Fibroblast of mammary gland (primary cell): ENCODE data around the gene LCN1.

Experiments used
- DNase-seq: peaks from one replicate; pipeline ENCODE4 v3.0.0-alpha.2; 2010; ENCODE audit warnings: low read depth
- H3K4me3 ChIP-seq: 2 replicates; pipeline ENCODE4 v1.5.1; 2011; ENCODE audit warnings: low read depth, mild to moderate bottlenecking, low read length, moderate library complexity; ENCODE audit not compliant: control insufficient read depth
- TF ChIP-seq, protein P1 (sequence below): conservative IDR thresholded peaks from 2 replicates; pipeline ENCODE4 v1.5.1; 2011; ENCODE audit warnings: low read depth, low read length, inconsistent platforms; ENCODE audit not compliant: control insufficient read depth, insufficient read depth

The LCN1 gene

DNA sequence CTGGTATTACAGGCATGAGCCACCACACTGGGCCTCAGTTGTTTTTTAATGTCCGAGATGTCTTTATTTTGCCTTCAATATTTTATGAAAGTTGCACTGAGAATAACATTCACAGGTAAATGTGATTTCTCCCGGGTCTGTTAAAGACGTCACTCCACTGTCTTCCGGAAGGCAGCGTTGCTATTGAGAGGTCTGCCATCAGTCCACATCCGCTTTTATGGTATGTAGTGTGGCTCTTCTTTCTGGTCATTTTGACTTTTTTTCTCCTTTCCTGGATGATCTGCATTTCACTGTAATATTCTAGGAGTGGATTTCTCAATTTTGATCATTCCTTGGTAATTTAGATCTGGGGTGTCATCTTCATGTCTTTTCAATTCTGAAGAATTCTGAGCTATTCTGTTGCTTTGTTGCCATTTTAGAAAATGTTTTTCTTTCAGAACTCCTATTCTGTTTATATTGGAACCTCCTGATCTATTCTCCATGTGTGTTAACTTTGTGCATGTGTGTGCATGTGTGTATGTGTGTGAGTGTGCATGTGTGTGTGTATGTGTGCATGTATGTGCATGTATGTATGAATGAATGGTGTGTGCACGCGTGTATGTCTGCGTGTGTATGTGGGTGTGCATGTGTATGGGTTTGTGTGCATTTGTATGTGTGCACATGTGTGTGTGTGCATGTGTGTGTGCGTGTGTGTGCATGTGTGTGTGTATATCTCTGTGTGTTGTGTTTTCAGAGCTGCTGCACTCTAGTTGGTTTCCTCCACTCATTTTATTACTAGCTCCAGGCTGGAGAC, 1.9 kb upstream of the LCN1 start:
- TF ChIP-seq, protein P1, sequence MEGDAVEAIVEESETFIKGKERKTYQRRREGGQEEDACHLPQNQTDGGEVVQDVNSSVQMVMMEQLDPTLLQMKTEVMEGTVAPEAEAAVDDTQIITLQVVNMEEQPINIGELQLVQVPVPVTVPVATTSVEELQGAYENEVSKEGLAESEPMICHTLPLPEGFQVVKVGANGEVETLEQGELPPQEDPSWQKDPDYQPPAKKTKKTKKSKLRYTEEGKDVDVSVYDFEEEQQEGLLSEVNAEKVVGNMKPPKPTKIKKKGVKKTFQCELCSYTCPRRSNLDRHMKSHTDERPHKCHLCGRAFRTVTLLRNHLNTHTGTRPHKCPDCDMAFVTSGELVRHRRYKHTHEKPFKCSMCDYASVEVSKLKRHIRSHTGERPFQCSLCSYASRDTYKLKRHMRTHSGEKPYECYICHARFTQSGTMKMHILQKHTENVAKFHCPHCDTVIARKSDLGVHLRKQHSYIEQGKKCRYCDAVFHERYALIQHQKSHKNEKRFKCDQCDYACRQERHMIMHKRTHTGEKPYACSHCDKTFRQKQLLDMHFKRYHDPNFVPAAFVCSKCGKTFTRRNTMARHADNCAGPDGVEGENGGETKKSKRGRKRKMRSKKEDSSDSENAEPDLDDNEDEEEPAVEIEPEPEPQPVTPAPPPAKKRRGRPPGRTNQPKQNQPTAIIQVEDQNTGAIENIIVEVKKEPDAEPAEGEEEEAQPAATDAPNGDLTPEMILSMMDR, result no peak
- no peak for DNase-seq
- no peak overlapping the region for H3K4me3 ChIP-seq

DNA sequence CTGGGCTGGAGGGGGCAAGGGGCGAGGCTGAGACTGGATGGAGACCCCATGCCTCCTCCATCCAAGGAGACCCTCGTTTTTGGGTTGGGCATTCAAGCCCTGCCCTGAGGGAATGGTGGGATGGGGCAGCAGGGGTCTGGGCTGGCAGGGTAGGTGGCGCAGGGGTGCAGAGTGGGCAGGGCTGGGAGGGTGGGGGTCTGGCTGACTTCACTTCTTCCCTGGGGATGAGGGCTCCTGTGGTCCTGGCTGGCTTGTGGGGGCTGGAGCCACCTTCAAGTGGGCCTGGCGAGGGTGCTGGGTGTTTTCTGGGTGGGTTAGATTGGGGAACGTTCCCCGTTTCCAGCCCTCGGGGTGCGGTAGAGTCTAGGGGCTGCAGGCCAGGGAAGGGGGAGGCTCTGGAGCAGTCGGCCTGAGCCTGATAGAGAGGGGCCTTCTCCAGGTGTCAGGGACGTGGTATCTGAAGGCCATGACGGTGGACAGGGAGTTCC, 412 bp downstream of the LCN1 start:
- TF ChIP-seq, protein P1, result no peak
- H3K4me3 ChIP-seq, result no peak overlapping the region
- no peak for DNase-seq

DNA sequence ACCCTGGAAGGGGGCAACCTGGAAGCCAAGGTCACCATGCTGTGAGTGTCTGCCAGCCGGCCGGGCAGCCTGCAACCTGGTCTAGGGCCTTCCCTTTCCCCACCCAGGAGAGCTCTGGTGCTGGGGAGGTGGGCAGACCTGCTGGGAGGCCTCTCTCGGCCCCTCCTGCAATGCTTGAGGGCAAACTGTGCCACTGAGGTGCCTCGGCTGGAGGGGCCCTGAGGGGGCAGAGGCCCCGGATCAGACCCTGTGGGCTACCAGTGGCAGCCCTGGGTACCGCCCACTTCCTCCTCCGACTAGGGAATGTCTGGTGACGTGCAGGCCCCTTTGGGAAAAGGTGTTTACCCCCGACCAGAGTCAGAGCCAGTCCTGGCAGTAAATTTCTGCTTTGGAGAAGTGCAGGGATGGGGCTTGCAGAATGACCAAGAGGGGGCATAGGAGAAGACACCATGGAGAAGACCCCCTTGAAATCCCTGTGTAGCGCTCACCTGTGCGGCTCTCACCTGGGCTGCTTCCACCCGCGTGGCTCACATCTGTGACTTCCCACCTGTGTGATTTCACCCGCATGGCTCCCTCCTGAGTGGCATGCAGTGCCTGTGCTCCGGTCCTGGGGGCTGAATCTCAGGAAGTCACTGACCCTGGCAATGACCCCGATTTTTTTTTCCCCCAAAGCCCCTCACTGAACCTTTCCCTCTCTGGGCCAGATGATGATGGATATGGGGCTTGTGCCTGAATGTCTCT, 1.1 kb downstream of the LCN1 start:
- DNase-seq, result no peak
- no peak overlapping the region for H3K4me3 ChIP-seq
- TF ChIP-seq, protein P1, result no peak

DNA sequence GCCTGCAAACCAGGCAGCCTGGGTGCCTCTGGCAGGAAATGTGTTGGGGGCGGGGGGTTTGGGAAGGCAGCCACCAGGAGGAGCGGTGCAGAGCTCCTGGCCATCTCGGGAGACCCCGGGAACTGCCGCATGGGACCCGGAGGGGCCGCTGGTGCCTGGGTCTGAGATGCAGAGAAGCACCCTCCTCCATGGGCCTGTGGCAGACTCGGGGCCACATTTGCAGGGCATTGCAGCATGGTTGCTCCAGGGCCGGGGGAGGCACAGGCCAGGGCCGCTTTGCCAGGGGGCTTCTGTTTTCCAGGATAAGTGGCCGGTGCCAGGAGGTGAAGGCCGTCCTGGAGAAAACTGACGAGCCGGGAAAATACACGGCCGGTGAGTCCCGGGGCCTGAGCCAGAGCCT, 1.7 kb downstream of the LCN1 start:
- DNase-seq, result no peak
- TF ChIP-seq, protein P1, result no peak
- H3K4me3 ChIP-seq, result no peak overlapping the region

DNA sequence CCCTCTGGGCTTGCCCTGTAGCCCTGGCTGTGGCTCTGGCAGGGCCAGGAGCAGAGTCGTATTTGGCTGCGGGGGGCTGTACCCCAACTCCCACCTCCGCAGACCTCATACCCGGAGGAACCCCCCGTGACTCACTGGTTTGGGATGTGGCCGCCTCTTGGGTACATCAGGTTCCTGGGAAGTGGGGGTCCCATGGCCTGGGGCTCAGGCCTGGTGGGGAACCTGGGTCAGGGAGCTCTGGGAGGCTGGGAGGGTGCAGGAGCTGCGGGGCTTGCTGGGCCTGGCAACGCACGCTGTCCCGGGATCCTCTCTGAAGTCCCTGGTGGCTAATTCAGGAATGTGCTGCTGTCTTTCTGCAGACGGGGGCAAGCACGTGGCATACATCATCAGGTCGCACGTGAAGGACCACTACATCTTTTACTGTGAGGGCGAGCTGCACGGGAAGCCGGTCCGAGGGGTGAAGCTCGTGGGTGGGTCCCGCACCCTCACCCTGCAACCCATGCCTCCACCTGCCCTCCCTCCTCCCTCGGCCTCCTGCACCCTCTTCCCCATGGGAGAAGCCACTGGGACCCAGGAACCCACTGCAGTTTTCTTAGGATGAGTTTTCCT, 2.4 kb downstream of the LCN1 start:
- TF ChIP-seq, protein P1, result no peak
- DNase-seq, result no peak
- H3K4me3 ChIP-seq, result no peak overlapping the region

DNA sequence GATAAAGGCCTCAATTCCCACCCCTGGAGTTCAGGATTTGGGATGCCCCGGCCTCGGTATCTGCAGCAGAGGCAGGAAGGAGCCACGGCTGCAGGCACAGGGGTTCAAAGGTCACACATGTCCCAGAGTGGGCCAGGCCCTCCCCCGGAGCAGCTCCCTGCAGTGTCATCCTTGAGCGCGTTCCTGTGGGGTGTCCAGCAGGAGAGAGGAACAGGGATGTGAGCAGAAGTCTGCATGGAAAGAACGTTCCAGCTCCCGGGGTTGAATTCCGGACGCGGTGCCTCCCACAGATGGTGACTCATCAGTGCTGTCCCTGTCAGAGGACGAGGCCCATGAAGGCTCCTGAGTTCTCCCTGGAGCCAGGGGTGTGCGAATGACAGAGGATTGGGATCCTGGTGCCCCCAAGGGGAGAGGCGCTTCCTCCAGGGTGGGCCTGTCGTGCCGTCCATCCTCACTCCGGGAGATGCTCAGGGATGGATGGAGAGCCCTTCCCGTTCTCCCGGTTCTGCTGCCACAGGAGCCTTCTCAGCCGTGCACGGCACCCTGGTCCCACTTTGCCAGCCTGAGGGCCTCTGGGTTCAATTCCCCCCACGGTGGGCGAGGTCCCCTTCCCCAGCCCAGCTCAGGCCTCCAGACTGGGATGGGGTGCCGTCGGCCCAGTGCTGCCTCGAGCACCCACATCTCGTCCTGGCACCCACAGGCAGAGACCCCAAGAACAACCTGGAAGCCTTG, 3.1 kb downstream of the LCN1 start:
- no peak overlapping the region for H3K4me3 ChIP-seq
- TF ChIP-seq, protein P1, result no peak
- DNase-seq, result no peak
